Measurements from ENCODE around the gene MANBA. TPM values are rescaled to one million over a fixed set of nuclear protein-coding genes. Genes with fewer than 3 reads are reported as not detected.

The MANBA gene
- total and polyA plus RNA-seq, 2 of the 13 experiments (the other 11 are each of a cell fraction or from before 2014, with no cell fraction given), result 11.7 to 33.3 TPM

DNA sequence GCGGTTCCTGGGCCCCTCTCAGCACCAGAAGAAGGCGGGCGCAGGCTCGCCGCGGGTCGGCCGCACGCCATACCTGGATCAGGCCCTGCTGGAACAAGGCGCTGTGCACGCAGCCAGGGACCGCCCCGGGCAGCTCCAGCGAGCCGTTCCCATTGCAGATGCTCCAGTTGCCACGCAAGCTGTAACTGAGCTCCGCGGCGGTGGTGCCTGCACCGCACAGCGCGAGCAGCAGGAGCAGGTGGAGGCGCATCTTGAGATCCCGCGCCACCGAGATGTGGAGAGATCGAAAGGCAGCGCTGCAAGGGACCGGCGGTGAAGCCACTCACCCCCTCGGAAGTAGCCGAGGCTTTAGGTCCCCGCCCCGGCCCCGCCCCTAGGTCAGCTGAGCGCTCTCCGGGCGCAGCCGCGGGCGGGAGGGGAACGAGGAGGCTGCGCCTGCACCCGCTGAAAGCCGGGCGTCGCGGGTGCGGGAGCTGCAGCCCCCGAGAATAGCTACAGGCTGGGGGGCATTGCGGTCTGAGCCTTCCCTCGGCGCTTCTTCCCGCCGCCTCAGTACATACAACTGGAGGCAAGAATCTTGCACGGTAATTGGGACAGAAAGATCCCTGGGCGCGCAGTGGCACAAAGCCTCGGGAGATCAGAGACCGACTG is at the start of gene MANBA (continued):
- TF ChIP-seq, protein P1, sequence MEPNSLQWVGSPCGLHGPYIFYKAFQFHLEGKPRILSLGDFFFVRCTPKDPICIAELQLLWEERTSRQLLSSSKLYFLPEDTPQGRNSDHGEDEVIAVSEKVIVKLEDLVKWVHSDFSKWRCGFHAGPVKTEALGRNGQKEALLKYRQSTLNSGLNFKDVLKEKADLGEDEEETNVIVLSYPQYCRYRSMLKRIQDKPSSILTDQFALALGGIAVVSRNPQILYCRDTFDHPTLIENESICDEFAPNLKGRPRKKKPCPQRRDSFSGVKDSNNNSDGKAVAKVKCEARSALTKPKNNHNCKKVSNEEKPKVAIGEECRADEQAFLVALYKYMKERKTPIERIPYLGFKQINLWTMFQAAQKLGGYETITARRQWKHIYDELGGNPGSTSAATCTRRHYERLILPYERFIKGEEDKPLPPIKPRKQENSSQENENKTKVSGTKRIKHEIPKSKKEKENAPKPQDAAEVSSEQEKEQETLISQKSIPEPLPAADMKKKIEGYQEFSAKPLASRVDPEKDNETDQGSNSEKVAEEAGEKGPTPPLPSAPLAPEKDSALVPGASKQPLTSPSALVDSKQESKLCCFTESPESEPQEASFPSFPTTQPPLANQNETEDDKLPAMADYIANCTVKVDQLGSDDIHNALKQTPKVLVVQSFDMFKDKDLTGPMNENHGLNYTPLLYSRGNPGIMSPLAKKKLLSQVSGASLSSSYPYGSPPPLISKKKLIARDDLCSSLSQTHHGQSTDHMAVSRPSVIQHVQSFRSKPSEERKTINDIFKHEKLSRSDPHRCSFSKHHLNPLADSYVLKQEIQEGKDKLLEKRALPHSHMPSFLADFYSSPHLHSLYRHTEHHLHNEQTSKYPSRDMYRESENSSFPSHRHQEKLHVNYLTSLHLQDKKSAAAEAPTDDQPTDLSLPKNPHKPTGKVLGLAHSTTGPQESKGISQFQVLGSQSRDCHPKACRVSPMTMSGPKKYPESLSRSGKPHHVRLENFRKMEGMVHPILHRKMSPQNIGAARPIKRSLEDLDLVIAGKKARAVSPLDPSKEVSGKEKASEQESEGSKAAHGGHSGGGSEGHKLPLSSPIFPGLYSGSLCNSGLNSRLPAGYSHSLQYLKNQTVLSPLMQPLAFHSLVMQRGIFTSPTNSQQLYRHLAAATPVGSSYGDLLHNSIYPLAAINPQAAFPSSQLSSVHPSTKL (CRISPR knock-in tag; IDR thresholded peaks at IDR 0.05), result peak; percentile 70
- TF ChIP-seq, protein P2, sequence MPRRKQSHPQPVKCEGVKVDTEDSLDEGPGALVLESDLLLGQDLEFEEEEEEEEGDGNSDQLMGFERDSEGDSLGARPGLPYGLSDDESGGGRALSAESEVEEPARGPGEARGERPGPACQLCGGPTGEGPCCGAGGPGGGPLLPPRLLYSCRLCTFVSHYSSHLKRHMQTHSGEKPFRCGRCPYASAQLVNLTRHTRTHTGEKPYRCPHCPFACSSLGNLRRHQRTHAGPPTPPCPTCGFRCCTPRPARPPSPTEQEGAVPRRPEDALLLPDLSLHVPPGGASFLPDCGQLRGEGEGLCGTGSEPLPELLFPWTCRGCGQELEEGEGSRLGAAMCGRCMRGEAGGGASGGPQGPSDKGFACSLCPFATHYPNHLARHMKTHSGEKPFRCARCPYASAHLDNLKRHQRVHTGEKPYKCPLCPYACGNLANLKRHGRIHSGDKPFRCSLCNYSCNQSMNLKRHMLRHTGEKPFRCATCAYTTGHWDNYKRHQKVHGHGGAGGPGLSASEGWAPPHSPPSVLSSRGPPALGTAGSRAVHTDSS (CRISPR knock-in tag; conservative IDR thresholded peaks at IDR 0.05), result no peak
- TF ChIP-seq, protein P3, sequence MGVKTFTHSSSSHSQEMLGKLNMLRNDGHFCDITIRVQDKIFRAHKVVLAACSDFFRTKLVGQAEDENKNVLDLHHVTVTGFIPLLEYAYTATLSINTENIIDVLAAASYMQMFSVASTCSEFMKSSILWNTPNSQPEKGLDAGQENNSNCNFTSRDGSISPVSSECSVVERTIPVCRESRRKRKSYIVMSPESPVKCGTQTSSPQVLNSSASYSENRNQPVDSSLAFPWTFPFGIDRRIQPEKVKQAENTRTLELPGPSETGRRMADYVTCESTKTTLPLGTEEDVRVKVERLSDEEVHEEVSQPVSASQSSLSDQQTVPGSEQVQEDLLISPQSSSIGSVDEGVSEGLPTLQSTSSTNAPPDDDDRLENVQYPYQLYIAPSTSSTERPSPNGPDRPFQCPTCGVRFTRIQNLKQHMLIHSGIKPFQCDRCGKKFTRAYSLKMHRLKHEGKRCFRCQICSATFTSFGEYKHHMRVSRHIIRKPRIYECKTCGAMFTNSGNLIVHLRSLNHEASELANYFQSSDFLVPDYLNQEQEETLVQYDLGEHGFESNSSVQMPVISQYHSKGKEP (CRISPR knock-in tag; IDR thresholded peaks at IDR 0.05), result no peak
- no peak for TF ChIP-seq PPARG (CRISPR knock-in tag; conservative IDR thresholded peaks at IDR 0.05)
- peak; percentile 34; the same call in 1 of the 2 replicates for TF ChIP-seq MED1 (CRISPR knock-in tag; IDR thresholded peaks at IDR 0.05)
- TF ChIP-seq, protein P4, sequence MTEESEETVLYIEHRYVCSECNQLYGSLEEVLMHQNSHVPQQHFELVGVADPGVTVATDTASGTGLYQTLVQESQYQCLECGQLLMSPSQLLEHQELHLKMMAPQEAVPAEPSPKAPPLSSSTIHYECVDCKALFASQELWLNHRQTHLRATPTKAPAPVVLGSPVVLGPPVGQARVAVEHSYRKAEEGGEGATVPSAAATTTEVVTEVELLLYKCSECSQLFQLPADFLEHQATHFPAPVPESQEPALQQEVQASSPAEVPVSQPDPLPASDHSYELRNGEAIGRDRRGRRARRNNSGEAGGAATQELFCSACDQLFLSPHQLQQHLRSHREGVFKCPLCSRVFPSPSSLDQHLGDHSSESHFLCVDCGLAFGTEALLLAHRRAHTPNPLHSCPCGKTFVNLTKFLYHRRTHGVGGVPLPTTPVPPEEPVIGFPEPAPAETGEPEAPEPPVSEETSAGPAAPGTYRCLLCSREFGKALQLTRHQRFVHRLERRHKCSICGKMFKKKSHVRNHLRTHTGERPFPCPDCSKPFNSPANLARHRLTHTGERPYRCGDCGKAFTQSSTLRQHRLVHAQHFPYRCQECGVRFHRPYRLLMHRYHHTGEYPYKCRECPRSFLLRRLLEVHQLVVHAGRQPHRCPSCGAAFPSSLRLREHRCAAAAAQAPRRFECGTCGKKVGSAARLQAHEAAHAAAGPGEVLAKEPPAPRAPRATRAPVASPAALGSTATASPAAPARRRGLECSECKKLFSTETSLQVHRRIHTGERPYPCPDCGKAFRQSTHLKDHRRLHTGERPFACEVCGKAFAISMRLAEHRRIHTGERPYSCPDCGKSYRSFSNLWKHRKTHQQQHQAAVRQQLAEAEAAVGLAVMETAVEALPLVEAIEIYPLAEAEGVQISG (CRISPR knock-in tag; IDR thresholded peaks at IDR 0.05), result peak; percentile 75
- TF ChIP-seq ZNF251 (CRISPR knock-in tag; IDR thresholded peaks at IDR 0.05), result no peak
- TF ChIP-seq SP1 (IDR thresholded peaks at IDR 0.05), result no peak
- peak; percentile 71 for TF ChIP-seq SP1 (CRISPR knock-in tag; IDR thresholded peaks at IDR 0.05)
- no peak; the same call in 1 of the 2 replicates for TF ChIP-seq MTF1 (CRISPR knock-in tag; IDR thresholded peaks at IDR 0.05)
- TF ChIP-seq ZBTB42 (CRISPR knock-in tag; IDR thresholded peaks at IDR 0.05), result 0 out of 2 replicates have a peak, but pooled peaks have one; percentile 45
- no peak for TF ChIP-seq CEBPG (CRISPR knock-in tag; IDR thresholded peaks at IDR 0.05)
- TF ChIP-seq, protein P5, sequence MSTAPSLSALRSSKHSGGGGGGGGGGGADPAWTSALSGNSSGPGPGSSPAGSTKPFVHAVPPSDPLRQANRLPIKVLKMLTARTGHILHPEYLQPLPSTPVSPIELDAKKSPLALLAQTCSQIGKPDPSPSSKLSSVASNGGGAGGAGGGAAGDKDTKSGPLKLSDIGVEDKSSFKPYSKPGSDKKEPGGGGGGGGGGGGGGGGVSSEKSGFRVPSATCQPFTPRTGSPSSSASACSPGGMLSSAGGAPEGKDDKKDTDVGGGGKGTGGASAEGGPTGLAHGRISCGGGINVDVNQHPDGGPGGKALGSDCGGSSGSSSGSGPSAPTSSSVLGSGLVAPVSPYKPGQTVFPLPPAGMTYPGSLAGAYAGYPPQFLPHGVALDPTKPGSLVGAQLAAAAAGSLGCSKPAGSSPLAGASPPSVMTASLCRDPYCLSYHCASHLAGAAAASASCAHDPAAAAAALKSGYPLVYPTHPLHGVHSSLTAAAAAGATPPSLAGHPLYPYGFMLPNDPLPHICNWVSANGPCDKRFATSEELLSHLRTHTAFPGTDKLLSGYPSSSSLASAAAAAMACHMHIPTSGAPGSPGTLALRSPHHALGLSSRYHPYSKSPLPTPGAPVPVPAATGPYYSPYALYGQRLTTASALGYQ (CRISPR knock-in tag; IDR thresholded peaks at IDR 0.05), result no peak
- peak; percentile 88; the same call in 1 of the 2 replicates for TF ChIP-seq KDM4B (CRISPR knock-in tag; IDR thresholded peaks at IDR 0.05)
- TF ChIP-seq, protein P6, sequence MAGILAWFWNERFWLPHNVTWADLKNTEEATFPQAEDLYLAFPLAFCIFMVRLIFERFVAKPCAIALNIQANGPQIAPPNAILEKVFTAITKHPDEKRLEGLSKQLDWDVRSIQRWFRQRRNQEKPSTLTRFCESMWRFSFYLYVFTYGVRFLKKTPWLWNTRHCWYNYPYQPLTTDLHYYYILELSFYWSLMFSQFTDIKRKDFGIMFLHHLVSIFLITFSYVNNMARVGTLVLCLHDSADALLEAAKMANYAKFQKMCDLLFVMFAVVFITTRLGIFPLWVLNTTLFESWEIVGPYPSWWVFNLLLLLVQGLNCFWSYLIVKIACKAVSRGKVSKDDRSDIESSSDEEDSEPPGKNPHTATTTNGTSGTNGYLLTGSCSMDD (CRISPR knock-in tag; IDR thresholded peaks at IDR 0.05), result no peak; the same call in 1 of the 2 replicates
- TF ChIP-seq TBP (CRISPR knock-in tag; IDR thresholded peaks at IDR 0.05), result no peak
- TF ChIP-seq ZNF766 (CRISPR knock-in tag; IDR thresholded peaks at IDR 0.05; ENCODE audit: borderline replicate concordance), result peak; percentile 76; the same call in 1 of the 2 replicates
- no peak for TF ChIP-seq ETV6 (CRISPR knock-in tag; conservative IDR thresholded peaks at IDR 0.05)
